Measurements from ENCODE around the gene MBD3.

The MBD3 gene

GRCh38 chr19:1571358-1571757 is 21.3 kb downstream of the MBD3 start:
- no peak for DNase-seq (ENCODE audit: low read depth)

- DNase-seq (ENCODE audit: low read depth), result no peak
Observed at GRCh38 chr19:1570836-1571235, 21.8 kb downstream of the MBD3 start.

- no peak for DNase-seq (ENCODE audit: low read depth)
Observed at GRCh38 chr19:1569997-1570396, 22.7 kb downstream of the MBD3 start.

- DNase-seq (ENCODE audit: low read depth), result no peak
Observed at GRCh38 chr19:1568320-1569019, 24.2 kb downstream of the MBD3 start, which contains the start of gene MEX3D. TSS of gene MEX3D (minus strand) at chr19:1568325. CDS start at chr19:1568058, 267 bp downstream.

GRCh38 chr19:1567848-1568227 is 24.8 kb downstream of the MBD3 start:
- no peak for DNase-seq (ENCODE audit: low read depth)

GRCh38 chr19:1567116-1567847 is 25.4 kb downstream of the MBD3 start:
- DNase-seq (ENCODE audit: low read depth), result no peak

GRCh38 chr19:1566392-1567115 is 26.1 kb downstream of the MBD3 start:
- no peak for DNase-seq (ENCODE audit: low read depth)

- DNase-seq (ENCODE audit: low read depth), result no peak
Observed at GRCh38 chr19:1563251-1563650, 29.4 kb downstream of the MBD3 start.

- no peak for DNase-seq (ENCODE audit: low read depth)
Observed at GRCh38 chr19:1561236-1561842, 31.3 kb downstream of the MBD3 start.

- no peak for DNase-seq (ENCODE audit: low read depth)
Observed at GRCh38 chr19:1560286-1560882, 32.3 kb downstream of the MBD3 start.

GRCh38 chr19:1558552-1558951 is 34.1 kb downstream of the MBD3 start:
- no peak for DNase-seq (ENCODE audit: low read depth)

- DNase-seq (ENCODE audit: low read depth), result no peak
Observed at GRCh38 chr19:1556390-1557070, 36.1 kb downstream of the MBD3 start.

- DNase-seq (ENCODE audit: low read depth), result no peak
Observed at GRCh38 chr19:1555487-1556389, 36.9 kb downstream of the MBD3 start.

GRCh38 chr19:1554968-1555367 is 37.7 kb downstream of the MBD3 start:
- no peak for DNase-seq (ENCODE audit: low read depth)

GRCh38 chr19:1553415-1553814 is 39.2 kb downstream of the MBD3 start:
- no peak for DNase-seq (ENCODE audit: low read depth)

- DNase-seq (ENCODE audit: low read depth), result no peak
Observed at GRCh38 chr19:1551068-1552040, 41.3 kb downstream of the MBD3 start.

- DNase-seq (ENCODE audit: low read depth), result no peak
Observed at GRCh38 chr19:1549332-1549945, 43.2 kb downstream of the MBD3 start.

GRCh38 chr19:1540365-1540925 is 52.2 kb downstream of the MBD3 start:
- no peak for DNase-seq (ENCODE audit: low read depth)

All from CMK (cell line).